H1 (cell line): Measurements from ENCODE around the gene ZSCAN10. TPM values are rescaled to one million over a fixed set of nuclear protein-coding genes. Genes with fewer than 3 reads are reported as not detected.

Experiments used
- EGR1 ChIP-seq: IDR thresholded peaks from 2 replicates; pipeline ENCODE4 v1.6.1; 2011; ENCODE audit warnings: low read depth, low read length, borderline replicate concordance
- RBBP5 ChIP-seq: IDR thresholded peaks from 2 replicates; pipeline ENCODE4 v1.7.1; 2012; ENCODE audit warnings: low read depth, mild to moderate bottlenecking, inconsistent platforms, low read length, moderate library complexity, borderline replicate concordance
- RNF2 ChIP-seq: fragments of 200-900, 300-1000 bp; sonication (generic); IDR thresholded peaks from 2 replicates; pipeline ENCODE4 v1.7.1; 2016; ENCODE audit warnings: borderline replicate concordance, low read depth, mild to moderate bottlenecking, antibody characterized with exemption, low read length; ENCODE audit not compliant: poor library complexity, severe bottlenecking; ENCODE audit errors: missing control alignments
- SP2 ChIP-seq: IDR thresholded peaks from 2 replicates; pipeline ENCODE4 v1.6.1; 2012; ENCODE audit warnings: mild to moderate bottlenecking, low read length, inconsistent platforms
- polyA plus RNA-seq, 7 experiments: library from polyadenylated mRNA; depleted of rRNA in 3 of 7; stranded (reverse) in 5 of 7; unstranded in 2 of 7; fragments of >200 nt in 5 of 7; fragments of 200-250 nt in 2 of 7; gene quantifications; 1 replicate in 5 of 7; 2 replicates in 1 of 7; 4 replicates in 1 of 7; pipeline versions ENCODE4 v1.2.1 to v1.2.3, GENCODE V29; 2011 to 2013; ENCODE audit warnings: missing spikeins in 2 of 7, mixed read lengths in 2 of 7
- total RNA-seq: library from RNA; stranded (reverse); fragmentation: NEBNext Ultra II Directional; extraction: Animal tissue kit (Norgen Biotek cat#: 25700); gene quantifications from 2 replicates; pipeline ENCODE4 v1.2.1, GENCODE V29; 2021

The ZSCAN10 gene
- total and polyA plus RNA-seq, 2 of the 8 experiments (the other 6 are each of a cell fraction or from before 2014, with no cell fraction given) = 209 to 314 TPM

GRCh38 chr16:3142327-3142726 is 43.2 kb upstream of the ZSCAN10 start (continued):
- TF ChIP-seq RNF2 = no peak
- no peak for TF ChIP-seq EGR1
- TF ChIP-seq RBBP5 = no peak
- TF ChIP-seq SP2 = no peak
- TF ChIP-seq, all 59 proteins: peak for 0
